ENCODE results near the gene SPTY2D1.

GRCh38 chr11:18608376-18608775, 25.8 kb downstream of the SPTY2D1 start:
- TF ChIP-seq CTCF (IDR thresholded peaks at IDR 0.05; ENCODE audit: low read depth, low read length) (no peak), EZH2phosphoT487 (IDR thresholded peaks at IDR 0.05; ENCODE audit: low read depth) (no peak)

All from OCI-LY3 (cell line).